22Rv1 (cell line): Measurements from ENCODE around the gene ANXA6.

Experiments
- H3K27ac ChIP-seq: fragments of 450-650 bp; 2 replicates; pipeline ENCODE4 v1.5.1; 2017
- ZFX ChIP-seq: fragments of 450-650 bp; IDR thresholded peaks from 2 replicates; pipeline ENCODE4 v1.6.1; 2017; ENCODE audit warnings: antibody characterized with exemption, borderline replicate concordance
- TF ChIP-seq, protein P1 (sequence below): fragments of 450-650 bp; IDR thresholded peaks from 2 replicates; pipeline ENCODE4 v1.5.1; 2017; ENCODE audit warnings: mild to moderate bottlenecking

The ANXA6 gene

DNA sequence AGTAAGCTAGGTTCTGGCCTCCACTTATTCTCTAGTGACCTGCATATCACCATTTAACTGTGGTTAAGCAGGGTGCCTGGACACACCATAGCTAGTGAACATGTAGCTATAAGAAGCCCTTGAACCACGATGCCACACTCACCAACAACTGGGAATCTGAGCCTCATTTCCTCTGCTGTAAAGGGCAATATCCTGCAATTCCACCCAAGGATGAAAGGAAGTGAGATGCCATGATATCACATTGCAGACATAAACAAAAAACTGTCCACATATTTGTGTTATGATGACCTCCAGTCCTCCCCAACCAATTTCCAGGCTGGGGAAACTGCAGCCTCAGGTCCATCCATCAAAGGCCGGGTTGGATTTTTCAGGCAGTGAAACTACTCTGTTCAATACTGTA, 87.1 kb downstream of the ANXA6 start:
- H3K27ac ChIP-seq = no peak overlapping the region
- TF ChIP-seq, protein P1, sequence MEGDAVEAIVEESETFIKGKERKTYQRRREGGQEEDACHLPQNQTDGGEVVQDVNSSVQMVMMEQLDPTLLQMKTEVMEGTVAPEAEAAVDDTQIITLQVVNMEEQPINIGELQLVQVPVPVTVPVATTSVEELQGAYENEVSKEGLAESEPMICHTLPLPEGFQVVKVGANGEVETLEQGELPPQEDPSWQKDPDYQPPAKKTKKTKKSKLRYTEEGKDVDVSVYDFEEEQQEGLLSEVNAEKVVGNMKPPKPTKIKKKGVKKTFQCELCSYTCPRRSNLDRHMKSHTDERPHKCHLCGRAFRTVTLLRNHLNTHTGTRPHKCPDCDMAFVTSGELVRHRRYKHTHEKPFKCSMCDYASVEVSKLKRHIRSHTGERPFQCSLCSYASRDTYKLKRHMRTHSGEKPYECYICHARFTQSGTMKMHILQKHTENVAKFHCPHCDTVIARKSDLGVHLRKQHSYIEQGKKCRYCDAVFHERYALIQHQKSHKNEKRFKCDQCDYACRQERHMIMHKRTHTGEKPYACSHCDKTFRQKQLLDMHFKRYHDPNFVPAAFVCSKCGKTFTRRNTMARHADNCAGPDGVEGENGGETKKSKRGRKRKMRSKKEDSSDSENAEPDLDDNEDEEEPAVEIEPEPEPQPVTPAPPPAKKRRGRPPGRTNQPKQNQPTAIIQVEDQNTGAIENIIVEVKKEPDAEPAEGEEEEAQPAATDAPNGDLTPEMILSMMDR = no peak
- no peak for TF ChIP-seq ZFX

DNA sequence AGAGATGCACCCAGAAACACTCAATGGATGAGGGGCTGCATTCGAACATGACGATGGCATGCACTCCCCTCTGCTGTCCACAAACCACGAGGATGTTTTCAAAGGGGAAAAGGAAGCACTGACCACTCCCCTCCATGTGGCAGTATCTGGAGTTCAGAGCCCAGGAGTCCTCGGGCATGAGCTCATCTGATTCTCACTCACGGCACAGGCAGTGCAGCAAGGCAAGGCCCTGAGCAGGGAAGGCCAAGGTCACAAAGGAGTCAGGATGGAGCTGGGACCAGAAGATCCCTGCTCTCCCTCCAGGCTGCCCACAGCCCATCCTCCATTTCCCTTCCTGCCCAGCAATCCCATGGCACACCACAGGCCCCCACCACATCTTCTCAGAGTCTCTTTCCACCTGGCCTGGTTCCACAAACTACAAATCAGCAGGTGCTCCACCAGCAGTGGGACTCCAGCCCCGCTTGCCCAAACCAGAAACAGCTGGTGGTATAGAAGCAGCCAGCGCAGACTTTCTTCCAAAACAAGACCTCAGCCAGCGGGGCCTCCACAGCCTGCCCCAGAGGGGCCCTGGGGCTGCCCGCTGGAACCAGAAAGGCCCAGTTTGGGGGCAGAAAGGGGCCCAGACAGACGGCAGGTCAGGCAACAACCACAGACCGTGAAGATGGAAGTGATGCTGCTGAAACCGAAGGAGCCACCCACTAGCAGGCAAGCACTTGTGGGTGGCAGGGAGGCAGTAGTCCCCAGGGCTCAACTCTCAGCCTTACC, 89.0 kb downstream of the ANXA6 start:
- H3K27ac ChIP-seq = no peak overlapping the region
- TF ChIP-seq ZFX = no peak
- TF ChIP-seq, protein P1 = no peak

DNA sequence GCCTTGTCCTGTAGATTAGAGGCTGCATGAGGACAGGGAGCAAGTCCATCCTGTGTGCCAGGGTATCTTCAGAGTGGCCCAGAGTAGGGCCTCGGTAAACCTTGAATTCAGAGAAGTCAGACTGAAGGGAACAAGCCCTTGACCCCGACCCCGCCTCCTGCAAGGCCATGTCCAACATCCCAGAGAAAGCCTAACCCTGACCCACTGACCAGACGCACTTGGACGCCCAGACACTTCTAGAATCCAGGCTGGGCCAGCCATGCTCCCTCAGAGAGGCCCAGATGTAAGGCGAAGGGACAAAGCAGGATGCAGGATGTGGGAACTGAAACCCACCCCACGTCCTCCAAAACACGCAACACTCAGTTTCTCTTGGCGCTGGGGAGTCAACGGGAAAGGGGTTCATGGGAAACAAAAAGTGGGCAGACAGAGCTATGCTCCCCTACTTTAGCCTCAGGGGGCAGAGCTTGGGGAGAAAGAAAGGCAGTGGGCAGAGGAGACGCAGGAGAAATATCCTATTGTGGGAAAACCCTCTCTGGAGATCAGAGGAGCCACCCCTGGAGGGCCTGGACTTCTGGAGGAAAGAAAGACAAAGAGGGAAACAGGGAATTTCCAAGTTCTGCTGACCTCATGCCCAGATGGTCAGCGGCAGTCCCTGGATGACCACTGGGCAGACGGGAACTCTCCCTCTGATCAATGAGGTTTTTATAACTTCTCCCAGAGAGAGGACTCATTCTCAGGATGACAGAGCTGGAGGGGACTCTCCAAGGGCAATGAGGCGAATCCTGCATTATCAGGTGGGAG, 89.7 kb downstream of the ANXA6 start:
- H3K27ac ChIP-seq = no peak overlapping the region

DNA sequence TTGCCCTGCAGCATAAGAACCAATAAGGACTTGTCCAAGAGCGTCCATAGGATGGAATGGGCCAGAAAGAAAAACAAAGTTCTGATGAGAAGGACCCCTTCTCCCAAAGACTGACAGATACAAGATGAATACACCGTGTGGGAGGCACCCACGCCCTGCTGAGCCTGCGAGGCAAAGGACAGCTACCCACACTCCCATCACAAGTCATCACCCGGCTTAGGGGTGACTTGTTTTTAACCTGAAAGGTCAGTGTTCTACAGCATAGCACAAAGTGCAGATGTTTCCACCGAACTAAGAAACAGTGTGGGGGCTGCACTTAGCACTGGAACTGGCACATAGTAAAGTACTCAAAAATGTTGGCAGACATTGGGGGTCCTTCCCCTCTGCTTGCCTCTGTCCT, 90.7 kb downstream of the ANXA6 start:
- TF ChIP-seq, protein P1 = no peak
- TF ChIP-seq ZFX = no peak
- H3K27ac ChIP-seq = no peak overlapping the region

More for the DNA sequence above, 89.7 kb downstream of the ANXA6 start:
- no peak for TF ChIP-seq ZFX
- TF ChIP-seq, protein P1 = no peak

DNA sequence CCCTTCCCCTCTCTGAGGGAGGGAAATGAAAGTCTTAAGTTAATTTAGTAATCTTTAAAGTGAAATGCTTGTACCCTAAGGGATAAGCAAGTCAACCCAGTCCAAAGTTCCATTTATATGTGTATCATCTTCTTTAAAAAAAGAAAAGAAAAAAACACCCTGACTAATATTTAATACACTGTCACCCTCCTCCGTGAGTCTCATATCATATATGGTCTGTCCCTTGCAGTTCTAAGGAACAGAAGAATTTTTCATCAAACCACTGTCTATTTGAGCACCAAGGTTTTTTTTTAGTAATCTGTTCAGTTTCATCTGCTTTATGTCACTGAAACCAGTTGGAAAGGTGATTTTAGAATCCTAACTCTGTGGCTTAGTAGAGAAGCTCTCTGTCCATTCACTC, 92.0 kb downstream of the ANXA6 start:
- TF ChIP-seq, protein P1 = no peak
- no peak overlapping the region for H3K27ac ChIP-seq

DNA sequence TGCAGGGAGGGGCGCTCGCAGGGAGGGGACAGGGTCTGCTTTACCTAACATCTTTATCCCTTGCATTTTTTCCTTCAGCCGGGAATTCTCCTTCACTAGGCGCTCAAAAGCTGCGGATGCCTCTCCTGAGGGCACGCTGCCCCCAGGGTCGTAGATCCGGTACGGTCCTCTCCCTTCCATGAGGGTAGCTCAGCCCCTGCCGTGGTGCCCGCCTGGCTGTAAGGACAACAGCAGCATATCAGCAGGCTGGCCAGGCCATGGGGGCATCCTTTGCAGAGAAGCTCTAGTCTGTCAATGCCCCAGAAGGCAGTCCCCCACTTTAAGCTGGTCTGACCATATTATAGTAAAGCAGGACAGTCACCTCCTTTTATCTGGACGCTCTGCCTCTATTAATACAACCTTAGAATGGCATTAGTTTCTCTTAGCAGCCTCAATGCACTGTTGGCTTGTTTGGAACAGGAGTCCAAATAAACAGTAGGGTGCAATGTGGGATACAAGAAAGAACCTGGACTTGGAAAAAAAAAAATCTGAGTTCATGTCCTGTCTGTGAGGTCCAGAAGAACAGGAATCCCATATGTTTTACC, 92.6 kb downstream of the ANXA6 start:
- no peak overlapping the region for H3K27ac ChIP-seq
- TF ChIP-seq, protein P1 = no peak
- TF ChIP-seq ZFX = no peak
